Mammary epithelial cell (primary cell): ENCODE results near the gene MERTK.

Source experiments
- EZH2 ChIP-seq: IDR thresholded peaks from 2 replicates; pipeline ENCODE4 v1.6.1; 2012; ENCODE audit warnings: low read length, inconsistent platforms, borderline replicate concordance
- TF ChIP-seq, protein P1 (sequence below), 2 donors: IDR thresholded peaks in 1 of 2; conservative IDR thresholded peaks in 1 of 2; 2 replicates each; pipeline ENCODE4 v1.5.1; 2011 to 2012; ENCODE audit warnings: inconsistent platforms in 2 of 2, low read length in 2 of 2, mild to moderate bottlenecking in 2 of 2, control low read depth in 1 of 2, low read depth in 1 of 2; ENCODE audit not compliant: insufficient read depth in 1 of 2; ENCODE audit errors: extremely low read depth in 1 of 2

- TF ChIP-seq, protein P1, sequence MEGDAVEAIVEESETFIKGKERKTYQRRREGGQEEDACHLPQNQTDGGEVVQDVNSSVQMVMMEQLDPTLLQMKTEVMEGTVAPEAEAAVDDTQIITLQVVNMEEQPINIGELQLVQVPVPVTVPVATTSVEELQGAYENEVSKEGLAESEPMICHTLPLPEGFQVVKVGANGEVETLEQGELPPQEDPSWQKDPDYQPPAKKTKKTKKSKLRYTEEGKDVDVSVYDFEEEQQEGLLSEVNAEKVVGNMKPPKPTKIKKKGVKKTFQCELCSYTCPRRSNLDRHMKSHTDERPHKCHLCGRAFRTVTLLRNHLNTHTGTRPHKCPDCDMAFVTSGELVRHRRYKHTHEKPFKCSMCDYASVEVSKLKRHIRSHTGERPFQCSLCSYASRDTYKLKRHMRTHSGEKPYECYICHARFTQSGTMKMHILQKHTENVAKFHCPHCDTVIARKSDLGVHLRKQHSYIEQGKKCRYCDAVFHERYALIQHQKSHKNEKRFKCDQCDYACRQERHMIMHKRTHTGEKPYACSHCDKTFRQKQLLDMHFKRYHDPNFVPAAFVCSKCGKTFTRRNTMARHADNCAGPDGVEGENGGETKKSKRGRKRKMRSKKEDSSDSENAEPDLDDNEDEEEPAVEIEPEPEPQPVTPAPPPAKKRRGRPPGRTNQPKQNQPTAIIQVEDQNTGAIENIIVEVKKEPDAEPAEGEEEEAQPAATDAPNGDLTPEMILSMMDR (conservative IDR thresholded peaks at IDR 0.05 in 1 of 2, IDR thresholded peaks at IDR 0.05 in 1 of 2; ENCODE audit: extremely low read depth in 1 of 2, insufficient read depth in 1 of 2, low read depth in 1 of 2, low read length in 2 of 2) = no peak
- TF ChIP-seq EZH2 = no peak
Observed at GRCh38 chr2:112031473-112032223, 133.2 kb downstream of the MERTK start.
